SIG-M5 treated with dmso at 0.1 percent for 504 hours (cell line): ENCODE measurements around the gene JDP2.
"Not testable (repeated sequence)": the region's sequence is repeated elsewhere in the genome, so short reads cannot be mapped to it uniquely, and the experiment has no call there.

Source experiments
- DNase-seq: peaks from one replicate; lab custom pipeline; 2025; ENCODE audit not compliant: unreplicated experiment; lab: John Stamatoyannopoulos, UW

JDP2 gene

GRCh38 chr14:75454963-75455546 lies 27.2 kb downstream of the JDP2 start:
- DNase-seq = no peak

- no peak for DNase-seq
Measured at GRCh38 chr14:75456069-75456996, 28.5 kb downstream of the JDP2 start.

GRCh38 chr14:75456997-75457335 lies 29.1 kb downstream of the JDP2 start:
- no peak for DNase-seq

GRCh38 chr14:75457648-75458165 lies 29.9 kb downstream of the JDP2 start:
- no peak for DNase-seq

- no peak for DNase-seq
Measured at GRCh38 chr14:75458305-75458704, 30.5 kb downstream of the JDP2 start.

GRCh38 chr14:75459099-75459741 lies 31.4 kb downstream of the JDP2 start:
- no peak for DNase-seq

GRCh38 chr14:75459791-75460190 lies 32.0 kb downstream of the JDP2 start:
- DNase-seq = no peak

GRCh38 chr14:75460394-75460793 lies 32.6 kb downstream of the JDP2 start:
- no peak for DNase-seq

GRCh38 chr14:75461303-75461702 lies 33.5 kb downstream of the JDP2 start:
- no peak for DNase-seq

GRCh38 chr14:75461755-75462349 lies 34.0 kb downstream of the JDP2 start:
- no peak for DNase-seq

- no peak for DNase-seq
Measured at GRCh38 chr14:75464626-75465025, 36.8 kb downstream of the JDP2 start.

- no peak for DNase-seq
Measured at GRCh38 chr14:75467763-75468162, 39.9 kb downstream of the JDP2 start.

- DNase-seq = no peak
Measured at GRCh38 chr14:75469164-75469563, 41.3 kb downstream of the JDP2 start.

GRCh38 chr14:75469606-75470237 lies 41.9 kb downstream of the JDP2 start:
- no peak for DNase-seq

- DNase-seq = no peak
Measured at GRCh38 chr14:75470238-75470797, 42.5 kb downstream of the JDP2 start.

- DNase-seq = no peak
Measured at GRCh38 chr14:75471059-75471458, 43.2 kb downstream of the JDP2 start.

- not testable (repeated sequence) for DNase-seq
Measured at GRCh38 chr14:75474127-75474526, 46.3 kb downstream of the JDP2 start.

GRCh38 chr14:75476274-75476995 lies 48.6 kb downstream of the JDP2 start:
- DNase-seq = no peak

- DNase-seq = no peak
Measured at GRCh38 chr14:75477881-75478280, 50.1 kb downstream of the JDP2 start.
